Esophagus muscularis mucosa (tissue), 3 donors: ENCODE data around the gene PDZRN3.

Experiments
- CTCF ChIP-seq, 3 experiments: fragments of 200-600 bp in 2 of 3; fragments of 450-650 bp in 1 of 3; sonication (generic) in 2 of 3; IDR thresholded peaks; one replicate each; pipeline ENCODE4 v1.5.1; 2017 to 2019; ENCODE audit warnings: antibody characterized with exemption in 3 of 3, mild to moderate bottlenecking in 2 of 3, moderate library complexity in 1 of 3
- POLR2AphosphoS5 ChIP-seq, 2 donors: sonication (generic); formaldehyde crosslinking; IDR thresholded peaks; one replicate each; pipeline ENCODE4 v1.6.1; 2017; ENCODE audit warnings: antibody characterized with exemption in 2 of 2

- TF ChIP-seq CTCF (IDR thresholded peaks at IDR 0.05) (no peak), POLR2AphosphoS5 (IDR thresholded peaks at IDR 0.05) (no peak)
These were observed 271.0 kb downstream of the PDZRN3 start for GRCh38 chr3:73353649-73354217.
